ENCODE results near the gene RAB44.
"Not testable (repeated sequence)": the region's sequence is repeated elsewhere in the genome, so short reads cannot be mapped to it uniquely, and the experiment has no call there.

RAB44 gene

DNA sequence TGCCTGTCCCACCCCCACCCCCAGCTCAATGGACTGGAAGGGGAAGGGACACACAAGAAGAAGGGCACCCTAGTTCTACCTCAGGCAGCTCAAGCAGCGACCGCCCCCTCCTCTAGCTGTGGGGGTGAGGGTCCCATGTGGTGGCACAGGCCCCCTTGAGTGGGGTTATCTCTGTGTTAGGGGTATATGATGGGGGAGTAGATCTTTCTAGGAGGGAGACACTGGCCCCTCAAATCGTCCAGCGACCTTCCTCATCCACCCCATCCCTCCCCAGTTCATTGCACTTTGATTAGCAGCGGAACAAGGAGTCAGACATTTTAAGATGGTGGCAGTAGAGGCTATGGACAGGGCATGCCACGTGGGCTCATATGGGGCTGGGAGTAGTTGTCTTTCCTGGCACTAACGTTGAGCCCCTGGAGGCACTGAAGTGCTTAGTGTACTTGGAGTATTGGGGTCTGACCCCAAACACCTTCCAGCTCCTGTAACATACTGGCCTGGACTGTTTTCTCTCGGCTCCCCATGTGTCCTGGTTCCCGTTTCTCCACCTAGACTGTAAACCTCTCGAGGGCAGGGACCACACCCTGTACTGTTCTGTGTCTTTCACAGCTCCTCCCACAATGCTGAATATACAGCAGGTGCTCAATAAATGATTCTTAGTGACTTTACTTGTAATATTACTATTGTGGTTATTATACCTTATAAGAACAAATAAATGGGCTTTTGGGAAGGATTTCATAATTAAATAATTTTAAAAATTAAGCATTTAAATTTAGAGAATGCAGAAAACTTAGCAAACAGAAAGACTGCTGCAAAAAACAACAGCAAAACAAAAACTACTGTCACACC lies 10.7 kb upstream of the RAB44 start:
- DNase-seq, result no peak

DNA sequence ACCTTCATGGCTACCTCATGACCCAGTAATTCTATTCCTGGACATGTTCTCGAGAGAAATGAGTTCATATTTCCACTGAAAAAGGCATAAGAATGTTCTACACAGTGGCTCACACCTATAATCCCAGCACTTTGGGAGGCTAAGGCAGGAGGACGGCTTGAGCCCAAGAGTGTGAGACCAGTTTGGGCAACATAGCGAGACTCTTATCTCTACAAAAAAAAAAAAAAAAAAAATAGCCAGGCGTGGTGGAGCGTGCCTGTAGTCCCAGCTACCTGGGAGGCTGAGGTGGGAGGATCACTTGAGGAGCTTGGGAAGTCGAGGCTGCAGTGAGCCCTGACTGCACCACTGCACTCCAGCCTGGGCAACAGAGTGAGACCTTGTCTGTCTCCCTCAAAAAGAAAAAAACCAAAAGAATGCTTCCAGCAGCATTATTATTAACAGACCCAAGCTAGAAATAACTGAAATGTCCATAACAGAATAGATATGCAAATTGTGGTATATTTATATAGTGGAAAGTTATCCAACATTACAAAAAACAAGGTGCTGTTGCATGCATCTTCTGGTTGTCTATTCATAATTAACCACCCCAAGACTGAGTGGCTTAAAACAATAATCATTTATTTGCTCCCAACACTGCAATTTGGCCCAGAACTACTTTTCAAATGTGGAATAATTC lies 9.4 kb upstream of the RAB44 start:
- no peak for DNase-seq

- no peak for DNase-seq
Observed at GRCh38 chr6:36688739-36689075, 8.9 kb upstream of the RAB44 start.

GRCh38 chr6:36691011-36691410 lies 6.6 kb upstream of the RAB44 start:
- no peak for DNase-seq

GRCh38 chr6:36691612-36692011 lies 6.0 kb upstream of the RAB44 start:
- no peak for DNase-seq

DNA sequence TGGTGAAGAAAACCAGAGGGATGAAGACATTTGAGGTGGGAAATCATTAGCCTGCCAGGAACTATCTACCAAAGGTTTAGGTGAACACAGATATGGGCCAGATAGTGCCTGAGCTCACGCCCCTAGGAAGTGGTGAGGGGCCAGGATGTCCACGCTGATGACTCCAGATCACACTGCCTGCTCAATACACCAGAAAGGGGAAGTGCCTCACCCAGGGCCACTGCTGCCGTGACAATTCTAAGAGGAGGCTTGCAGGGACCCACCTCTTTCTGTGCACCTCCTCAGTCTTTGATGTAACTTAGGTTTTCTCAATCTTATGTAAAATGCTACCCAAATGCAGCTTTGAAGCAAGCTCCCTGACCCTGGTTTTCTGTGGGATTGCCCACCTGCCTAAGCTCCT lies 5.4 kb upstream of the RAB44 start:
- DNase-seq, result no peak

- no peak for DNase-seq
Observed at GRCh38 chr6:36692861-36693702, 4.5 kb upstream of the RAB44 start.

- no peak for DNase-seq
Observed at GRCh38 chr6:36694616-36695015, 3.0 kb upstream of the RAB44 start.

- DNase-seq, result no peak
Observed at GRCh38 chr6:36695414-36695813, 2.2 kb upstream of the RAB44 start.

DNA sequence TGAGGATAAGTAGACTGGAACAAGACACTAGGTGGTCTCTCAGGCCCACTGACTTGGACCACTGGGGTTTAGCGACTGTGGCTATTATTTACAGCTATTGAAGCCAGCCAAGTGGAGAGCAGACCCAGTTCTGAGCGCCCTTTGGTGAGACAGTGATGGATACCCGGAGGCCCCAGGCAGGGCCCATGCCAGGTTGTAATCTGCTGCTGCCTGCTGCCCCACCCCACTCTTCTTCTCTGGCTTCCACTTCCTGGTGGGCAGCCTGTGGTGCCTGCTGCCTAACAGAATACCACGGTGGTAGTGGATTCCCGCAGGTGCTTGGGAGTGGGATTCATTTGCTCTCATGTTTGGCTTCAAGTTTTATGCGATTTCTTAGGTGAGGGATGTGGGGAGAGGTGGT lies 570 bp downstream of the RAB44 start:
- DNase-seq, result no peak

DNA sequence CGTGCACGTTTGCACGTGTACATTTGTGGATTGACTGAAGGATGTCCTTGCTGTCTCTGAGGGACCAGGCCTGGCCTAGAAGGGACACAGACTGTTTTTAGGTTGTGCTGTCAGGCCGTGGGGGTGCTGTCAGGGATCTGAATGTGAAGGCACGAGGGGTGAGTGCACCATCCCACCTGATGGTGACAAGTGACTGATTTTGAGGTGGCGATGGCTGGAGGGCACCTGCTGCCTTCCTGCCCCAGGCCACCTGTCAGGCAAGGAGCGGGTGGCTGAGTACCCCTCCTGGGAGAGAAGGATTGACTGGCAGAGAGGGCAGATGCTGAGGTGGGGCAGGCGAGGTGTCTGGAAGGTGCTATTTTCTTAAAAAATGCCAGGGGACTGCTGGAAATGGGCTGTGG lies 1.2 kb downstream of the RAB44 start:
- DNase-seq, result no peak

DNA sequence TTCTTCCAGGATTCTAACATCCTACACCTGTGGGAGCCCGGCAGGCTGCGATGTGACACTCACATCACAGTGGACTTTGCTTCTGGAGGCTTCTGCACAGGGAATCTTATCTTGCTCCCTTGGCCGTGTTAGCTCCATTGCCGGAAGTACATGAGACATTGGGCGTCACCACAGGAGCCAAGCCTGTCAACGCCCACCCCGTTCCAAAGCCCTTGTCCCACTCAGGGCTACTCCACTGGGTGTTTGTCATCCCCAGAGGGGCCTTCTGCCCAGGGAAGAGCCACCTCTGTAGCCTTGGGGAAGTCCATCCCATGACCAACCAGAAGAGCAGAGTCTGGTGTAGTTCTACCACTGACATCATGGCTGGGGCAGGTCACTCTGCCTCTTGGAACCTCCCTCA lies 1.7 kb downstream of the RAB44 start:
- no peak for DNase-seq

- no peak for DNase-seq
Observed at GRCh38 chr6:36700071-36700812, 2.6 kb downstream of the RAB44 start.

- no peak for DNase-seq
Observed at GRCh38 chr6:36700831-36701230, 3.2 kb downstream of the RAB44 start.

DNA sequence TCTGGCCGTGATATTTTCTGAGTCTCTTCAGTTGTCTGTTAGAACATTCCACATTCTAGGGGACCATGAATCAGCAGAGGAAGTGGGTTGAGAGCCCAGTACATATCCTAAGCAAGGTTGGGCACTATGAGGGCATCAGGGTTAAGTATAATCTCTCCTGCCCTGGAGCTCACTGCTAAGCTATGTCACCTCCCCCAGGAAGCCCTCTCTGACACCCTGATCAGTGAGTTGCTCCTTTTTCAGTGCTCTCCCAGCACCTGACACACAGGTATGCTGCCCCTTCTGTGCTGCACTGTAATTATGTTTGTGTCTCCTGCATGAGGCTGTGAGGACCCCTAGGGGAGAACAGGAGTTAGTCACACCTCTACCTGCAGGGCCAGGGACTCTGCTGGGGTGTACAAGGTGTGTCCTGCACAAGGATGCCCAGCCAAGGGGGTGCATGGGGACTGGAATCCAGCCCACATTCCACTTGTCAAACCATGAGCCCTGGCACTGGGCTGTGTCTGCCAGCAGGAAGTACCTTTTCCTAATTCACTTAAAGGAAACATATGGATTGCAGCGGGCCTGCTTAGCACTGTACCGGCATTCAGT lies 3.9 kb downstream of the RAB44 start:
- no peak for DNase-seq

- DNase-seq, result no peak
Observed at GRCh38 chr6:36702656-36703055, 5.0 kb downstream of the RAB44 start.

DNA sequence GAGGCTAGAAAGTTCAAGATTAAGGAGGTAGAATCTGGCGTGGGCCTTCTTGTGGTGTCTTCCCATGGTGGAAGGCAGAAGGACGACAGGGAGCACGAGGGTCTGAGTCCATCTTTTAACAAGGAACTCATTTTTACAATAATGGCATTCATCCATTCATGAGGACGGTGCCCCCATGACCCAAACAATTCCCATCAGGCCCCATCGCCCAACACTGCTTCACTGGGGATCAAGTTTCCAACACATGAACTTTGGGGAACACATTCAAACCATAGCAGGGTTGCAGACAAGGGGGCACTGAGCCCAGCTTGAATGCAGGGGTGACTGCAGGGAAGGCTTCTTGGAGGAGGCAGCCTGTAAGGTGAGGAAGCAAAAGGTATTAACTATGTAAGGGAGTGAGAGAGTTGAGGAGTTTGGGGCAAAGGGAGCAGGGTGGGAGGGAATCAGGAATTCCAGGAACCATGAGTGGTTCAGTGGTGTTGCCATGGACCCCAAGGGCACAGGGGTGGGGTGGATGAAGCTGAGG lies 5.5 kb downstream of the RAB44 start:
- DNase-seq, result no peak

GRCh38 chr6:36703982-36704381 lies 6.4 kb downstream of the RAB44 start:
- no peak for DNase-seq

GRCh38 chr6:36704961-36705577 lies 7.4 kb downstream of the RAB44 start:
- DNase-seq, result not testable (repeated sequence)

GRCh38 chr6:36706339-36706738 lies 8.7 kb downstream of the RAB44 start:
- DNase-seq, result no peak

DNA sequence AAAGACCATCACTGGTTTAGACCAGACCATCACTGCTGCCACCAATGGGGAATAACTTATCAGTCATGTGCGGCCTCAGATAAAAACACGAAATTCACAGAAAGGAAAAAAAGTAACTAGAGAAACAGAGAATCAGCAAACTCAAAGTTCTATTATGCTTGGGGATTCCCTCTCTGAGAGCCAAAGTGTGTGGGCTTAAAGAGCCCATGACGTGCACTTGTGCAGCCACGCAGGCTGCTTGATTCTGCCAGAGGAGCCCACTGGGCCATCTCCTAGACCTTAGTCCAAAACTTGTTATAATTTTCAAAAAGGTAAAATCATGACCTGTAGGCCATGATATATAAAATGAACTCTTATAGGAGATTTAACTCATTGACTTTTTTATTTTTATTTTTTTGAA lies 15.2 kb downstream of the RAB44 start:
- DNase-seq, result no peak

GRCh38 chr6:36713846-36714245 lies 16.2 kb downstream of the RAB44 start:
- DNase-seq, result no peak
